DOHH2 (cell line): ENCODE data around the gene EEFSEC.
A peak's percentile ranks its signal among the peaks of the same experiment; 100 is the strongest.

ENCODE experiments used
- H3F3A ChIP-seq: fragments of 200-600 bp; sonication (generic), shearing (Covaris generic); 2 replicates; pipeline ENCODE4 v1.6.0; 2016; ENCODE audit warnings: antibody characterized with exemption, mild to moderate bottlenecking; ENCODE audit not compliant: control insufficient read depth, insufficient read depth
- H3K27ac ChIP-seq: fragments of 200-600 bp; sonication (generic); 2 replicates; pipeline ENCODE4 v1.5.1; 2014; ENCODE audit warnings: low read depth, mild to moderate bottlenecking, low read length, moderate library complexity
- H3K27me3 ChIP-seq: fragments of 200-600 bp; sonication (generic); 2 replicates; pipeline ENCODE4 v1.6.1; 2014; ENCODE audit warnings: mild to moderate bottlenecking, low read length, mixed read lengths; ENCODE audit not compliant: control insufficient read depth
- H3K36me3 ChIP-seq: fragments of 200-600 bp; sonication (generic); 2 replicates; pipeline ENCODE4 v1.6.1; 2014; ENCODE audit warnings: mild to moderate bottlenecking, low read length, moderate library complexity, mixed read lengths; ENCODE audit not compliant: control insufficient read depth
- H3K4me1 ChIP-seq: fragments of 200-600 bp; sonication (generic); 2 replicates; pipeline ENCODE4 v1.6.1; 2014; ENCODE audit warnings: mild to moderate bottlenecking, low read length, mixed read lengths; ENCODE audit not compliant: control insufficient read depth
- H3K4me2 ChIP-seq: fragments of 200-600 bp; sonication (generic); 2 replicates; pipeline ENCODE4 v1.6.0; 2014; ENCODE audit warnings: mild to moderate bottlenecking, low read length, moderate library complexity
- H3K4me3 ChIP-seq: fragments of 200-600 bp; sonication (generic); 2 replicates; pipeline ENCODE4 v1.5.1; 2014; ENCODE audit warnings: mild to moderate bottlenecking, low read length, mixed read lengths
- H3K79me2 ChIP-seq: fragments of 200-600 bp; sonication (generic); 2 replicates; pipeline ENCODE4 v1.6.1; 2014; ENCODE audit warnings: mild to moderate bottlenecking, low read length, mixed read lengths; ENCODE audit not compliant: control insufficient read depth
- H3K9me2 ChIP-seq: fragments of 200-600 bp; sonication (generic); replicated peaks from 2 replicates; pipeline ENCODE4 v1.6.1; 2014; ENCODE audit warnings: mild to moderate bottlenecking, low read length, mixed read lengths; ENCODE audit not compliant: control insufficient read depth
- H3K9me3 ChIP-seq: fragments of 200-600 bp; sonication (generic); 2 replicates; pipeline ENCODE4 v1.6.1; 2014; ENCODE audit warnings: antibody characterized with exemption, low read length, mixed read lengths; ENCODE audit not compliant: control insufficient read depth, insufficient read depth
- H4K20me1 ChIP-seq: fragments of 200-600 bp; sonication (generic); 2 replicates; pipeline ENCODE4 v1.6.0; 2014; ENCODE audit warnings: low read depth, mild to moderate bottlenecking, antibody characterized with exemption, low read length, moderate library complexity; ENCODE audit not compliant: control insufficient read depth, insufficient read depth
- EZH2phosphoT487 ChIP-seq: fragments of 200-600 bp; sonication (generic); IDR thresholded peaks from 2 replicates; pipeline ENCODE4 v1.6.1; 2017; ENCODE audit warnings: borderline replicate concordance, mild to moderate bottlenecking, antibody characterized with exemption, low read length, moderate library complexity, mixed read lengths
- TF ChIP-seq, protein P1 (sequence below): fragments of 200-600 bp; sonication (generic); IDR thresholded peaks from one replicate; pipeline ENCODE4 v1.5.1; 2014; ENCODE audit warnings: antibody characterized with exemption, mild to moderate bottlenecking, low read depth, low read length; ENCODE audit not compliant: poor library complexity, severe bottlenecking

The EEFSEC gene

DNA sequence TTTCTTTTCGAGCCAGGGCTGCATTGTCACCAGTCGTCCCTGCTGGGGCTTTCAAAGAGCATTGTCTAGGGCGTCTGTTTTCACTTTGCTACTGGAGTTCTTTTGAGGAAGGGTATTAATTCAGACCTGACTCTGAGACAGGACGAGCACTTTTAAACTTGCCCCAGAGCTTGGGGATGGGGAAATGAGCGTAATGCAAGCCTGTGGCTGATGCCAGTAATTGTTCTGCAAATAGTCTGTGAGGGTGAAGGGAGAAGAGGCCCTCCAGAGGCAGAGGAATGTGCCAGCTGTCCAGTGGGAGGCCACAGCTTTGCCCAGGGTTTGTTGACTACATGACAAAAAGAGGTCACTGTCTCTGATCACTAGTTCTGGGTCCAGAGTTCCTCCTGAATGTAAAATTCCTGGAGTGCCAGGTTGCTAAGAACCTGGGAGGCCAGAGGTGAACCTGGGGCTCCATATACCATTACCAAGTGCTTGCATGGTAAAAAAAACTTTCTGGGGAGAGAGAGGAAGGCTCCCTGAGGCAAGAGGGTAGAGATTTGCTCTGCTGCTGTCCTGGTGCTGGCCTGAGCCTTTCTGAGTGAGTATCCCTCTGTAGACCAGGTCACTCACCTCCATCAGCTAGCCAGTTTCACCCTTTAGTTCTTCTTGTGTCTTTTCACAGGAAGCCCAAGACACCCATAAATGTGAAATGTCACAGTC lies 14.8 kb downstream of the EEFSEC start:
- no peaks in the 10 kb centered on the region for H3K9me2 ChIP-seq
- H3F3A ChIP-seq, result no peaks in the 10 kb centered on the region
- H3K36me3 ChIP-seq, result no peaks in the 10 kb centered on the region; the same call in 1 of the 2 replicates
- 0 out of 2 replicates have a peak, but pooled peaks cover 6% of the 10 kb centered on the region for H4K20me1 ChIP-seq
- no peaks in the 10 kb centered on the region for H3K27me3 ChIP-seq
- no peak overlapping the region for H3K4me3 ChIP-seq
- no peaks in the 10 kb centered on the region for H3K9me3 ChIP-seq
- H3K27ac ChIP-seq, result no peak overlapping the region
- no peak for TF ChIP-seq EZH2phosphoT487
- TF ChIP-seq, protein P1, sequence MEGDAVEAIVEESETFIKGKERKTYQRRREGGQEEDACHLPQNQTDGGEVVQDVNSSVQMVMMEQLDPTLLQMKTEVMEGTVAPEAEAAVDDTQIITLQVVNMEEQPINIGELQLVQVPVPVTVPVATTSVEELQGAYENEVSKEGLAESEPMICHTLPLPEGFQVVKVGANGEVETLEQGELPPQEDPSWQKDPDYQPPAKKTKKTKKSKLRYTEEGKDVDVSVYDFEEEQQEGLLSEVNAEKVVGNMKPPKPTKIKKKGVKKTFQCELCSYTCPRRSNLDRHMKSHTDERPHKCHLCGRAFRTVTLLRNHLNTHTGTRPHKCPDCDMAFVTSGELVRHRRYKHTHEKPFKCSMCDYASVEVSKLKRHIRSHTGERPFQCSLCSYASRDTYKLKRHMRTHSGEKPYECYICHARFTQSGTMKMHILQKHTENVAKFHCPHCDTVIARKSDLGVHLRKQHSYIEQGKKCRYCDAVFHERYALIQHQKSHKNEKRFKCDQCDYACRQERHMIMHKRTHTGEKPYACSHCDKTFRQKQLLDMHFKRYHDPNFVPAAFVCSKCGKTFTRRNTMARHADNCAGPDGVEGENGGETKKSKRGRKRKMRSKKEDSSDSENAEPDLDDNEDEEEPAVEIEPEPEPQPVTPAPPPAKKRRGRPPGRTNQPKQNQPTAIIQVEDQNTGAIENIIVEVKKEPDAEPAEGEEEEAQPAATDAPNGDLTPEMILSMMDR, result no peak
- H3K4me1 ChIP-seq, result no peaks in the 10 kb centered on the region
- no peak overlapping the region for H3K4me2 ChIP-seq
- peaks cover 63% of the 10 kb centered on the region for H3K79me2 ChIP-seq

DNA sequence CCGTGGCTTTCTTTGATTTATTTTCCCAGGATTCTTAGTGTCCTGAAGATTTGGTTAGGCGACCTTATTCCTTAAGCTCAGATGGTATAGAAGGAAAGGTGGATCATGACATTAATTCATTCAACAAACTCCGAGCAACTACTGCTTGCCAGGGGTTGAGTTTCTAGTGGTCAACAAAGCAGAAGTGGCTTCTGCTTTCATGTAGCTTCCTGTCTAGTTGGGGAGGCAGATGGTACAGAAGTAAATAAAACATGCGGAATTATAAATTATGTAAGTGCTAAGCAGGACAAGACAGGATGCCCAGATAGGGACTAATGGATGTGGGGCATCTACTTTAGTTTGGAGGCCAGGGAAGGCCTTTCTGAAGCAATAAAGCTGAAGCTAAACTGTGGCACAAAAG lies 15.6 kb downstream of the EEFSEC start:
- Histone ChIP-seq H3K4me2 (no peak overlapping the region), H3K9me3 (no peaks in the 10 kb centered on the region), H3K36me3 (no peaks in the 10 kb centered on the region; the same call in 1 of the 2 replicates), H4K20me1 (0 out of 2 replicates have a peak, but pooled peaks cover 7% of the 10 kb centered on the region), H3K4me3 (no peak overlapping the region), H3K4me1 (no peaks in the 10 kb centered on the region), H3K27ac (no peak overlapping the region), H3K79me2 (peaks cover 69% of the 10 kb centered on the region), H3K27me3 (no peaks in the 10 kb centered on the region), H3F3A (no peaks in the 10 kb centered on the region), H3K9me2 (no peaks in the 10 kb centered on the region)
- no peak for TF ChIP-seq EZH2phosphoT487
- TF ChIP-seq, protein P1, result no peak

DNA sequence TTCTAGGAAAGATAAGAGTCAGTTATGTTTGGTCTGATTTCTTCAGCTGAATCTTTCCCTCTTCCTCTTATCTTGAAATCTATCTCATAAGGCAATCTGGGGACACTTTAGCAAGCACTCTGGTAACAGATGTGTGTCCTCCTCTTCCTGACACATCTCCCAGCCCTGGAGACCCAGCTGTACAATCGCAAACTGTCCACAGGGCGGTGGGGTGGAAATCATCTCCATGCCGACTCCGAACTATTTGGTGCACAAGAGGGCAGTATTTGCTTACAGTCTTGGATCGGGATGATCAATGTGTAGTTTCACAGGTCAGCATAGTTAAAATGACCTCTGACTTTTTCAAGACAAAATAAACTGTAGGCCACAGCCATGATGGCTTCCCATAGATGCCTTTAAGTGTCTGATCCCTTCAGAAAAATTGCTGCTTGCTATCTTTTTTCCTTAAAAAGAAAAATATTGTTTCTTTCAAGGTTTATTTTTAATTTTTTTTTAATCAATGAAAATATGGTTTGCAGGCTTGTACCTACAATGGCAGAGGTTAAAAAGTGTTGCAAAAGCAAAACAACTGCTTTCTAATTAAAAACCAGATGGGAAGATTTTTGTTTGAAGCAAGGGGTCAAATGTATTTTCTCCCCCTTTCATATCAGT lies 17.7 kb downstream of the EEFSEC start:
- H3F3A ChIP-seq, result no peaks in the 10 kb centered on the region
- peaks cover 68% of the 10 kb centered on the region for H3K79me2 ChIP-seq
- H3K9me2 ChIP-seq, result no peaks in the 10 kb centered on the region
- H3K4me3 ChIP-seq, result no peak overlapping the region
- no peak overlapping the region for H3K4me2 ChIP-seq
- peaks cover 12% of the 10 kb centered on the region for H3K4me1 ChIP-seq
- no peaks in the 10 kb centered on the region; the same call in 1 of the 2 replicates for H3K36me3 ChIP-seq
- peaks cover 19% of the 10 kb centered on the region; the same call in 1 of the 2 replicates for H4K20me1 ChIP-seq
- H3K27ac ChIP-seq, result no peak overlapping the region
- H3K9me3 ChIP-seq, result no peaks in the 10 kb centered on the region
- no peaks in the 10 kb centered on the region for H3K27me3 ChIP-seq
- TF ChIP-seq, protein P1, result peak; percentile 13
- TF ChIP-seq EZH2phosphoT487, result no peak
